ENCODE measurements around the gene SLC36A2.

GRCh38 chr5:151271336-151271735 is 76.0 kb downstream of the SLC36A2 start:
- TF ChIP-seq CTCF (IDR thresholded peaks at IDR 0.05) (no peak), POLR2A (IDR thresholded peaks at IDR 0.05) (no peak)

Data from right lobe of liver (tissue), 4 donors.